ENCODE data around the gene MAN1C1.

GRCh38 chr1:25607123-25607522 is 9.5 kb upstream of the MAN1C1 start:
- TF ChIP-seq POLR2AphosphoS5 (IDR thresholded peaks at IDR 0.05) (no peak), EZH2 (IDR thresholded peaks at IDR 0.05; ENCODE audit: borderline replicate concordance, insufficient read depth, low read length, poor library complexity, severe bottlenecking) (no peak), CTCF (IDR thresholded peaks at IDR 0.05; ENCODE audit: poor library complexity, severe bottlenecking) (no peak), RAD21 (conservative IDR thresholded peaks at IDR 0.05) (no peak), EP300 (conservative IDR thresholded peaks at IDR 0.05; ENCODE audit: poor library complexity, severe bottlenecking) (no peak), SMC3 (conservative IDR thresholded peaks at IDR 0.05; ENCODE audit: poor library complexity) (no peak)
